Stimulated activated memory B cell treated with anti-CD40 and anti-IgM and Interleukin-4, amounts not matched to agents 10 μg/mL and 1 μg/mL and 100 μg/mL, for 72 hours (primary cell): ENCODE results near the gene SPSB3.

Experiments
- ATAC-seq: fragments of 150-1000 bp; cut with Tn5 transposase; 2 replicates; pipeline ENCODE4 v1.10.0; 2021
- H3K27ac Mint-ChIP-seq: one replicate; pipeline ENCODE4 v1.8.0; 2022; ENCODE audit warnings: mild to moderate bottlenecking, mixed read lengths
- H3K27me3 Mint-ChIP-seq: one replicate; pipeline ENCODE4 v1.8.0; 2022; ENCODE audit warnings: mixed read lengths
- H3K36me3 Mint-ChIP-seq: one replicate; pipeline ENCODE4 v1.8.0; 2022; ENCODE audit warnings: mixed read lengths
- H3K4me1 Mint-ChIP-seq: one replicate; pipeline ENCODE4 v1.8.0; 2022; ENCODE audit warnings: mixed read lengths
- H3K4me3 Mint-ChIP-seq: one replicate; pipeline ENCODE4 v1.8.0; 2022; ENCODE audit warnings: mild to moderate bottlenecking, moderate library complexity, mixed read lengths
- H3K9me3 Mint-ChIP-seq: one replicate; pipeline ENCODE4 v1.8.0; 2022; ENCODE audit warnings: mixed read lengths

SPSB3 gene

GRCh38 chr16:1794908-1795666 lies 12.7 kb upstream of the SPSB3 start:
- H3K4me3 Mint-ChIP-seq: no peak overlapping the region
- no peaks in the 10 kb centered on the region for H3K4me1 Mint-ChIP-seq
- no peak overlapping the region for H3K27ac Mint-ChIP-seq
- H3K9me3 Mint-ChIP-seq: peaks cover 10% of the 10 kb centered on the region
- no peak for ATAC-seq
- H3K36me3 Mint-ChIP-seq: peaks cover 17% of the 10 kb centered on the region
- H3K27me3 Mint-ChIP-seq: no peaks in the 10 kb centered on the region

DNA sequence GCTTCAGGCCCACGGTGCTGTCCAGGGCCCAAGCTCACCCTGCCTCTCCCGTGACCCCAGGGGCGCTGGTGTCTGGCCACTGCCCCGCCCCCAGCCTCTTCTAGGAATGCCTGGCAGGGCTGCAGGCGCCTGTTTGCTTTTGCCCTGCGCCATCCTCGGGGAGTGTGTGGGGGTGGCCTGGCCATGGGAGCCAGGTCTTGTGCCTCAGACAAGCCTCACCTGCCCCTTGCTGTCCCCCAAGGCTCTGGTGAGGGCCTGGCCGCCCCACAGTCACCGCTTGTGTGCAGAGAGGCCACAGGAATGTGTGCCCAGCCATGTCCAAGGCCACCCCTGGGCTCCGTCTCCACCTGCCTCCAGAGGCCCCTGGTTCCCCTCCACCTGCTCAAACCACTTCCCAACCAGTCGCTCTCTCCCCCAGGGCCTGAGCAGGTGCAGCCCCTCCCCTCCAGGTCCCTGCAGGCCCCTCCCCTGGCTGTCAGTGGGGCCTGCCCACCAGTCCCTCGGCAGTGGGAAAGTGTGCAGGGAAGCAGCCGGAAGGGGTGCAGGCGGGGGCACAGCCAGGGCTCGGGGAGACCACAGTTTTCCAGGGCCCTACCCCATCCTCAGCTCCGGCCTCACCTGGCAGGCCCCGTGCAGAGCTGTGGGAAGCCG lies 12.0 kb upstream of the SPSB3 start:
- Mint-ChIP-seq H3K27ac (no peak overlapping the region), H3K4me1 (no peaks in the 10 kb centered on the region), H3K9me3 (peaks cover 7% of the 10 kb centered on the region), H3K36me3 (peaks cover 11% of the 10 kb centered on the region), H3K27me3 (no peaks in the 10 kb centered on the region), H3K4me3 (no peak overlapping the region)
- ATAC-seq: no peak

DNA sequence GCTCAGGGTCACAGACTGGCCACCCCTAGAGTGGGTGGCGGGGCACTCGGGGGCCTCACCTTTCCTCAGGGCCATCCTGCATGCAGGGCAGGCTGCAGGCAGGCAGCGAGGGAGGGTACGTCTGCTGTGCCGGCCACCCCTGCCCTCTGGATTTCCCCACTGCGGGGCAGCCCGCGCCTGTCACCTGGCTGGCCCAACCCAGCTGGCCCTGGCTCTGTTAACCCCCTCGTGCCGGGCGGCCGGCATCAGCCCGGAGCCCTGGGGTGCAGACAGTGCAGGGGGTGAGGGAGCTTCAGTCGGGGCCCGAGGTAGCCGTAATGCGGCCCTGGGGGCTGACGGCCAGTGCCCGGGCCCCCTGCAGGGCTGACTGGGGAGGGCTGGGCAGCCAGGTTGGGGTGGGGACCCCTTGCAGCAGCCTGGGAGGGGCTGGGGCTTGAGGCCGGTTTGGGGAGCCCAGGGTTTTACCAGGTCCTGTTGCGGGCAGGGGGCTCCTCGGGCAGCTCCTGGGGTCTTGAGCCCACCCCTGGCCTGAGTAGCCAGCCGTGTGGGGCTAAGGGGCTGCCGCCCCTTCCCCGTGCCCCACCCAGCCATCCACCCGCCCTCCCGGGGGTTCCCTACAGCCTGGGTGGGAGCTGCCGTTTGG lies 11.3 kb upstream of the SPSB3 start, which contains the start of gene IGFALS:
Gene IGFALS (minus strand): TSS at position 128 of the 643 bp plus-strand sequence. CDS start 53 bp downstream, at position 75.
- peak; percentile 25 for ATAC-seq
- peaks cover 5% of the 10 kb centered on the region for H3K4me1 Mint-ChIP-seq
- H3K27me3 Mint-ChIP-seq: no peaks in the 10 kb centered on the region
- peaks cover 3% of the 10 kb centered on the region for H3K9me3 Mint-ChIP-seq
- peaks cover 15% of the 10 kb centered on the region for H3K36me3 Mint-ChIP-seq
- no peak within 1 kb of the TSS for H3K27ac Mint-ChIP-seq
- H3K4me3 Mint-ChIP-seq: no peak within 1 kb of the TSS

DNA sequence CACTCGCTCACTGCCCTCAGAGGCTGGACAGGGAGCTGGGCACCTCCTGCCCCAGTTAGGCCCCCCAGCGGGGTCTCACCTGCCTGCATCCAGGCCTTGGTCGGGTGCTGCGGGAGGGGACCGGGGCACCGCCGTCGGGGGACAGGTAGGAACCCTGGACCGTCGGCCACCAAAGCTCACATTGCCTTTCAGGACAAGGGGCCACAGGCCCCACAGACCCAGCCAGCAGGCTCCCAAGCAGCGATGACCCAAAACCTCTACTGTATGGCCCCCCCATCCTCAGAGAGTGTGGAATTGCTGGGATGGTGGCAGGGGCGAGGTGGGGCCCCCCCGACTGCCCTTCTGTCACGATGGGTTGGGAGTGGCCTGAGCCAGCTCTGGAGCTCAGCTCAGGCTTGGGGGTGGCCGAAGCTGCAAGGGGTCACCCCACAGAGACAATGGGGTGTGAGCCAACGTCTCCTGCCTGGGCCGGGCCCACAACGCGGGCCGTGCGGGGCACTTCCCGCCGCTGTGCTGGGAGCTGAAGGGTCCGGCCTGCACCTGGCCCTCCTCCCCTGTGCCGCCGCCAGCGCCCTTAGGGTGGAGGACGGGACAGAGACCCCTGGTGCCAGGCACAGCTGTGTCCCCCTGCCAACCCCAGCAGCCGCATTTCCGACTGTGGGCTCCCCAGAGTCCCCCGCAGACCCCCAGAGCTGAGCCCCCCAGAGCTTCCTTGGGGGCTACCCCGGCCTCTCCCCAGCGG lies 10.6 kb upstream of the SPSB3 start:
- no peak overlapping the region for H3K4me3 Mint-ChIP-seq
- H3K27ac Mint-ChIP-seq: no peak overlapping the region
- H3K9me3 Mint-ChIP-seq: peaks cover 3% of the 10 kb centered on the region
- H3K4me1 Mint-ChIP-seq: peaks cover 6% of the 10 kb centered on the region
- ATAC-seq: peak; percentile 24
- H3K27me3 Mint-ChIP-seq: no peaks in the 10 kb centered on the region
- peaks cover 17% of the 10 kb centered on the region for H3K36me3 Mint-ChIP-seq

- H3K9me3 Mint-ChIP-seq: peaks cover 2% of the 10 kb centered on the region
- peaks cover 14% of the 10 kb centered on the region for H3K36me3 Mint-ChIP-seq
- no peaks in the 10 kb centered on the region for H3K27me3 Mint-ChIP-seq
- peaks cover 6% of the 10 kb centered on the region for H3K4me1 Mint-ChIP-seq
- no peak overlapping the region for H3K27ac Mint-ChIP-seq
- H3K4me3 Mint-ChIP-seq: no peak overlapping the region
- no peak for ATAC-seq
Measured at GRCh38 chr16:1791943-1792812, 9.8 kb upstream of the SPSB3 start.

DNA sequence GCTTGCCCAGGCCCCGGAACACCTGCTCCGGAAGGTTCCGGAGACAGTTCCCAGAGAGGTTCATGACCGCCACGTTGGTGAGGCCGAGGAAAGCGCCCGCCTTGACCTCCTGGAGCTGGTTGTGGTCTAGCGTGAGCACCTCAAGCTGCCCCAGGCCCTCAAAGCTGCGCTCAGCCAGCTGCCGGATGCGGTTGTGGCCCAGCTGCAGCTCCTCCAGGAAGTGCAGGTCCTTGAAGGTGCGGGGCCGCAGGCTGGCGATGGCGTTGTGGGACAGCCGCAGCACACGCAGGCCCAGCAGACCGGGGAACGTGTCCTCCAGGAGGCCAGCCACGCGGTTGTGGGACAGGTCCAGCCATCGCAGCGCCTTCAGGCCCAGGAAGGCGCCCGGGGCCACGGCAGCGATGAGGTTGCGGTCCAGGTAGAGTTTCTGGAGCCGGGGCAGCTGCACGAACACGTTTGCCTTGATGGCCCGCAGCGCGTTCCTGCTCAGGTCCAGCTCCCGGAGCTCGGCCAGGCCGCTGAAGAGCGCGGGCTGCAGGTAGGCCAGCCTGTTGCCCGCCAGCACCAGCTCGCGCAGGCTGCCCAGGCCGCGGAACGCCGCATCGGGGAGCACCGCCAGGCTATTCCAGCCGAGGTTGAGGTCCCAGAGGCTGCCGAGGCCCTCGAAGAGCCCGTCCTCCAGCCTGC lies 9.0 kb upstream of the SPSB3 start:
- Mint-ChIP-seq H3K36me3 (peaks cover 9% of the 10 kb centered on the region), H3K4me1 (peaks cover 6% of the 10 kb centered on the region), H3K27ac (no peak overlapping the region), H3K4me3 (no peak overlapping the region), H3K9me3 (no peaks in the 10 kb centered on the region), H3K27me3 (no peaks in the 10 kb centered on the region)
- ATAC-seq: no peak

- H3K36me3 Mint-ChIP-seq: peaks cover 9% of the 10 kb centered on the region
- no peak overlapping the region for H3K27ac Mint-ChIP-seq
- no peaks in the 10 kb centered on the region for H3K9me3 Mint-ChIP-seq
- H3K27me3 Mint-ChIP-seq: no peaks in the 10 kb centered on the region
- no peak overlapping the region for H3K4me3 Mint-ChIP-seq
- no peak for ATAC-seq
- peaks cover 11% of the 10 kb centered on the region for H3K4me1 Mint-ChIP-seq
Measured at GRCh38 chr16:1790611-1791255, 8.4 kb upstream of the SPSB3 start.

- H3K4me1 Mint-ChIP-seq: peaks cover 16% of the 10 kb centered on the region
- ATAC-seq: no peak
- no peaks in the 10 kb centered on the region for H3K27me3 Mint-ChIP-seq
- peaks cover 11% of the 10 kb centered on the region for H3K36me3 Mint-ChIP-seq
- no peak overlapping the region for H3K27ac Mint-ChIP-seq
- H3K9me3 Mint-ChIP-seq: no peaks in the 10 kb centered on the region
- H3K4me3 Mint-ChIP-seq: no peak overlapping the region
Measured at GRCh38 chr16:1790261-1790610, 7.9 kb upstream of the SPSB3 start.

DNA sequence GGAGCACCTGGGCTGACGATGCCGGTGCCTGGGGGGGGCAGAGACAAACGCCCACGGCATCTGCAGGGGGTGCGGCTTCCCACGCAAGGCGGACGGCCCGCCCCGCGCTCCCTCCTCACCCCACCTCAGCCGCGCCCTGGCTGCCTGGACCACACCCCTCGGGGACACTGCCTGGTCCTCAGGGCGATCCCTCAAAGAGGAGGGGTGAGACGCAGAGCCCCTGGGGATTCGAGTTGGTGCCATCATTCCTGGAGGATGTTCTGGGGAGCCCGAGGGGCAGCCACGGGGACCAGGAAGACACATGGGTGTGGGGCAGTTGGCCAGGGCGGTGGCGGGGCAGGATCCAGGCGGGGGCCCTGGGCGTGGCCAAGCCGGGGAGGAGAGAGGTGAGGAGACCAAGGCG lies 7.3 kb upstream of the SPSB3 start:
- H3K4me3 Mint-ChIP-seq: no peak overlapping the region
- no peak for ATAC-seq
- no peaks in the 10 kb centered on the region for H3K9me3 Mint-ChIP-seq
- no peaks in the 10 kb centered on the region for H3K27me3 Mint-ChIP-seq
- peaks cover 21% of the 10 kb centered on the region for H3K4me1 Mint-ChIP-seq
- H3K27ac Mint-ChIP-seq: no peak overlapping the region
- H3K36me3 Mint-ChIP-seq: peaks cover 16% of the 10 kb centered on the region

- ATAC-seq: no peak
- Mint-ChIP-seq H3K4me3 (no peak overlapping the region), H3K27ac (no peak overlapping the region), H3K36me3 (peaks cover 16% of the 10 kb centered on the region), H3K4me1 (peaks cover 21% of the 10 kb centered on the region), H3K9me3 (no peaks in the 10 kb centered on the region), H3K27me3 (no peaks in the 10 kb centered on the region)
Measured at GRCh38 chr16:1788708-1789100, 6.3 kb upstream of the SPSB3 start.

DNA sequence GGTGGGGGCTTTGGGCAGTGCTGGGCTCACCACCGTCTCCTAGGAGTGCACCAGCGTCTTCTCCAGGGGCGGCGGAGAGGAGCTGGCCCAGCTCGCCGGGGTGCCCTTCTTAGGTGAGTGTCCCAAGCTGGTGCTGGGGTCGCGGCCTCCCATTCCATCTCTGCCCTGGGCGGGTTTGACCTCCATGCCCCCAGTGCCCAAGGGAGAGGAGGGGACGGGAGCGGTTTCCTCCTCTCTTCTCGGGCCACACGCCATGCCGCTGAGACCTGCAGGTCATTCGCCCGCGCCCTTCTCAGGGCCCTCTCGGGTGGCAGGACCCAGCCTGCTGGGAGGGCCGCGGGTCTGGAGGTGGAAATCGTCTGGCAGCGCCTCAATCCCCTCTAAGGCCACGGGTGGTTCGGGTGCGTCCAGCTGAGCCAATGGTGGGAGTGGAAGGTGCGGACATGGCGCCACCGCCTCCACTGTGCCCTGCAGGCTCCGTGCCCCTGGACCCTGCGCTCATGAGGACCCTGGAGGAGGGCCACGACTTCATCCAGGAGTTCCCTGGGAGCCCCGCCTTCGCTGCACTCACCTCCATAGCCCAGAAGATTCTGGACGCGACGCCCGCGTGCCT lies 5.8 kb upstream of the SPSB3 start:
- no peak for ATAC-seq
- peaks cover 21% of the 10 kb centered on the region for H3K4me1 Mint-ChIP-seq
- H3K36me3 Mint-ChIP-seq: peaks cover 16% of the 10 kb centered on the region
- no peaks in the 10 kb centered on the region for H3K9me3 Mint-ChIP-seq
- no peak overlapping the region for H3K27ac Mint-ChIP-seq
- no peaks in the 10 kb centered on the region for H3K27me3 Mint-ChIP-seq
- no peak overlapping the region for H3K4me3 Mint-ChIP-seq

DNA sequence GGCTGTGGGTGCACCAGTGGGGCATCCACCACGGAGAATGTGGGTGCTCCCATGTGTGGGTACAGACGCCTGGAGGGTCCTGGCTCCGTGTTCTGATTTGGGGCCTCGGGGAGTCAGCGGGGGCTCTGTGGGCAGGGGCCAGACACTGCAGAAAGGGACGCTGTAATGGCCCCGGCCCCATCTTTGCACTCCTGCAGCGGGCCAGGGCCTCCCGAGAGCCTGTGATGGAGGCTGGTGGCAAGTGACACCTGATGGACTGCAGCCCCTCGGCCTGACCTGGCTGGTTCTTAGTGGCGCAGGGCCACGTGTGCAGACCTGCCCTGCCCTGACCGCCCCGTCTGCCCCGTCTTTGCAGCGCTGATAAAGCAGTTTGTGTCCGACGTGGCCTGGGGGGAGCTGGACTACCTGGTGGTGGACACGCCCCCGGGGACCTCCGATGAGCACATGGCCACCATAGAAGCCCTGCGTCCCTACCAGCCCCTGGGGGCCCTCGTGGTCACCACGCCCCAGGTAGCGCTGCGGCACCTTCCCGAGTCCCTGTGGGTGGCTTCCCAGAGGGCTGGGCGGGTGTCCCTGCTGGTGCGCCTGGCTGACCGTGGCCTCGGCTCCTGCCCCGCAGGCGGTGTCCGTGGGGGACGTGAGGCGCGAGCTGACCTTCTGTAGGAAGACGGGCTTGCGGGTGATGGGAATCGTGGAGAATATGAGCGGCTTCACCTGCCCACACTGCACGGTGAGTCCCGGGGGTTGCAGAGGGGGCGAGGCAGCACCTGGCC lies 5.1 kb upstream of the SPSB3 start:
- no peak overlapping the region for H3K4me3 Mint-ChIP-seq
- H3K36me3 Mint-ChIP-seq: peaks cover 16% of the 10 kb centered on the region
- ATAC-seq: no peak
- peaks cover 21% of the 10 kb centered on the region for H3K4me1 Mint-ChIP-seq
- H3K27ac Mint-ChIP-seq: no peak overlapping the region
- H3K27me3 Mint-ChIP-seq: no peaks in the 10 kb centered on the region
- H3K9me3 Mint-ChIP-seq: no peaks in the 10 kb centered on the region

DNA sequence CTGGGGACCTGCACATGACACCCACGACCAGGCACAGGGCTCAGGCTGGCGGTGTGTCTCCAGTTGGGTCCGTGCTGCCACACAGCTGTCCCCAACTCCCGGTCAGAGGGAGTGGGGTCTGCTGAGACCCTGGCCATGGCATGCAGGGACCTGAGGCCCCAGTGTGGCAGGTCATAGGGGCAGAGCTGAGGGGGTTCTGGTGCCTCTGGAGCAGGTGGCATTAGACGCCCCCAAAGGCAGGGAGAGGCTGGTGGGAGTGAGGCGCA lies 4.6 kb upstream of the SPSB3 start:
- Mint-ChIP-seq H3K36me3 (peaks cover 16% of the 10 kb centered on the region), H3K4me1 (peaks cover 22% of the 10 kb centered on the region), H3K4me3 (no peak overlapping the region), H3K27ac (no peak overlapping the region), H3K9me3 (no peaks in the 10 kb centered on the region), H3K27me3 (no peaks in the 10 kb centered on the region)
- ATAC-seq: no peak
